Stomach (tissue), 19 donors: ENCODE results near the gene NDST1. TPM values are rescaled to one million over a fixed set of nuclear protein-coding genes. Genes with fewer than 3 reads are reported as not detected.

ENCODE experiments used
- DNase-seq, 2 donors: peaks; one replicate each; pipeline versions ENCODE4 v3.0.0 to v3.0.0-alpha.2; 2013 to 2019
- H3K27ac ChIP-seq, 5 donors: fragments of 200-600 bp in 4 of 5; sonication (generic) in 4 of 5; one replicate each; pipeline ENCODE4 v1.5.1; 2013 to 2019; ENCODE audit warnings: mild to moderate bottlenecking in 1 of 5, moderate library complexity in 1 of 5
- H3K27me3 ChIP-seq, 3 donors: fragments of 200-600 bp; sonication (generic); one replicate each; pipeline ENCODE4 v1.5.1; 2017 to 2019; ENCODE audit warnings: mixed run types in 1 of 3
- H3K36me3 ChIP-seq, 4 donors: fragments of 200-600 bp; sonication (generic); 1 replicate in 3 of 4; 2 replicates in 1 of 4; pipeline ENCODE4 v1.5.1; 2016 to 2019
- H3K4me1 ChIP-seq, 4 donors: fragments of 200-600 bp; sonication (generic); one replicate each; pipeline ENCODE4 v1.5.1; 2016 to 2019
- H3K4me3 ChIP-seq, 4 donors: fragments of 200-600 bp; sonication (generic) in 3 of 4; one replicate each; pipeline ENCODE4 v1.5.1; 2016 to 2019; ENCODE audit warnings: mild to moderate bottlenecking in 1 of 4
- H3K9me3 ChIP-seq, 4 donors: fragments of 200-600 bp; sonication (generic); one replicate each; pipeline ENCODE4 v1.5.1; 2016 to 2019
- CTCF ChIP-seq, 7 experiments: fragments of 450-650 bp in 4 of 7; fragments of 200-600 bp in 3 of 7; sonication (generic) in 3 of 7; IDR thresholded peaks; one replicate each; pipeline ENCODE4 v1.5.1; 2016 to 2019; ENCODE audit warnings: antibody characterized with exemption in 7 of 7, control low read depth in 2 of 7, mild to moderate bottlenecking in 1 of 7
- EP300 ChIP-seq: sonication (generic); formaldehyde crosslinking; IDR thresholded peaks from one replicate; pipeline ENCODE4 v1.6.1; 2017; ENCODE audit warnings: antibody characterized with exemption
- POLR2A ChIP-seq, 4 donors: fragments of 450-650 bp; IDR thresholded peaks; one replicate each; pipeline ENCODE4 v1.6.1; 2016; ENCODE audit warnings: antibody characterized with exemption in 4 of 4, control low read depth in 2 of 4, mild to moderate bottlenecking in 1 of 4, moderate library complexity in 1 of 4
- POLR2AphosphoS5 ChIP-seq, 3 donors: sonication (generic); formaldehyde crosslinking; IDR thresholded peaks; one replicate each; pipeline ENCODE4 v1.6.1; 2016; ENCODE audit warnings: antibody characterized with exemption in 3 of 3
- WGBS, 5 donors: extraction: QIAGEN DNeasy Blood & Tissue Kit in 3 of 5; methylation state at CpG; one replicate each; pipeline versions ENCODE4 v1.1.5 to v1.1.7; 2013 to 2018; 5-methylcytosine and 5-hydroxymethylcytosine counted together
- intact Hi-C: fragments of 100-400 bp; cut with DNase I; formaldehyde crosslinking; loops from one replicate; pipeline ENCODE4 v1.15.1; 2023; ENCODE audit warnings: low total_unique reads
- long read RNA-seq, 10 donors: transcript quantifications; one replicate each; lab custom pipeline, GENCODE V29; 2026
- polyA plus RNA-seq, 3 donors: library from polyadenylated mRNA; stranded (reverse); fragments of 200-250 nt; gene quantifications; one replicate each; pipeline ENCODE4 v1.2.3, GENCODE V29; 2013
- total RNA-seq, 5 donors: library from RNA; depleted of rRNA; stranded (reverse); fragments of >200 nt; gene quantifications; one replicate each; pipeline versions ENCODE4 v1.1.0 to v1.2.3, GENCODE V29; 2014 to 2016
- donor health status: healthy with polysubstance abuse.
- donor health status: Bipolar disorder and iron deficiency.
- donor health status: healthy.

Gene NDST1
- 10 to 100 TPM; 14.2 to 32.9 (median 21.6) TPM for total RNA-seq
- 10 to 100 TPM in 1 of 3 donors, 1 to 10 TPM in 2; 6.4 to 15.3 (median 7.2) TPM for polyA plus RNA-seq
- long read RNA-seq, donor 1, result 0 reads
- long read RNA-seq, donor 2, partial matches to known transcripts, result 0 of 1 reads
- long read RNA-seq, donor 2, other reads (novel, unspliced or antisense), result 0 of 1 reads
- long read RNA-seq, donor 3, partial matches to known transcripts, result 0 of 1 reads
- long read RNA-seq, donor 3, other reads (novel, unspliced or antisense), result 0 of 1 reads
- long read RNA-seq, donor 4, result 0 reads
- long read RNA-seq, donor 5, partial matches to known transcripts, result 5 of 7 reads
- long read RNA-seq, donor 5, other reads (novel, unspliced or antisense), result 0 of 7 reads
- long read RNA-seq, donor 6, partial matches to known transcripts, result 0 of 1 reads
- long read RNA-seq, donor 6, other reads (novel, unspliced or antisense), result 0 of 1 reads
- long read RNA-seq, donor 7, partial matches to known transcripts, result 0 of 1 reads
- long read RNA-seq, donor 7, other reads (novel, unspliced or antisense), result 0 of 1 reads
- long read RNA-seq, donor 8, result 0 reads
- long read RNA-seq, donor 9, result 0 reads
- long read RNA-seq, donor 10, result 0 reads

DNA sequence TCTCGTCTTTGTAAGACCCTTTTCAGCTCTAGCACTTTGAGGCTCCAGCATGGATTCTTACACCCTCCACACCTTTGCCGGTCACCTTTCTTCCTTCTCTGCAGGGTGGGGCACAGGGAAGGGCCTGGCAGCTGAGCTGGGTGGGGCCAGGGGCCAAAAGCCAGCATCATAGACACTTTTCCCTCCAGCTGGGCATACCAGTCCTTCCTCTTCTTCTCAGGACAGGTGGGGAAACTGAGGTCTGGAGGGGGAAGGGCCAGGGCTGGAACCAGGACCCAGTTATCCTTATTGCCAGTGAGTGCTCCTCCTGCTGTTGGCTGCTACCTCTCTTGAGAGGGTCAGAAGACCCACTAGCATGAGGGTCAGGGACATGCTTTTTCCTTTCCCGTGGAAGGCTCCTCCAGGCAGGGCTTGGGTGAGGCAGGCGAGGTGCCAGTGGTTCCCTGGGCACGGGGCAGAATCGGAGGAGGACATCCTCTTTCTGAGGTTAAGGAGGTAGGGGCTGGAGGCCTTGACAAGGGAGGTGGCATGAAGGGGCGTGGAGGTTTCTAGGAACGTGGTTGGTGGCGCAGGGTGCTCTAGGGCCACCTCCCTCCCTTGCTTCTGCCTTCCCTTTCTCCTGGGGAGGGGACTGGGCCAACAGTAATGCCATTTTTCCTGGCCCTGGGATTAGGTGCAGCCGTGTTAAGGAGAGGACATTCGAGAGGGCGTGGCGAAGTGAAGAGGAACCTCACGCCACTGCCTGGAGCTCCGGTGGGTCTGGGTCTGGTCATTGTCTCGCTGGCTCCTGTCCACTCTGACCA lies at the start of gene NDST1:
Gene NDST1, plus strand, starts transcription at position 658 of the 803 bp plus-strand sequence. CDS start 13,124 bp downstream, outside the sequence.
- H3K27ac ChIP-seq, result peak within 1 kb of the TSS; percentile 55 to 87 (median 82)
- no peaks in the 10 kb centered on the region for H3K36me3 ChIP-seq
- intact Hi-C loops, result no loop called here
- no peaks in the 10 kb centered on the region for H3K27me3 ChIP-seq
- 47 to 55% (median 53%) methylated on average over 15 to 16 of the region's 16 CpGs for WGBS, 5 donors
- peaks cover 86 to 100% (median 96%) of the 10 kb centered on the region in 4 donors for H3K4me1 ChIP-seq
- TF ChIP-seq POLR2AphosphoS5 (IDR thresholded peaks at IDR 0.05), result no peak
- no peak for TF ChIP-seq POLR2A (IDR thresholded peaks at IDR 0.05)
- TF ChIP-seq CTCF (IDR thresholded peaks at IDR 0.05), result no peak
- no peak for TF ChIP-seq EP300
- H3K4me3 ChIP-seq, result no peak within 1 kb of the TSS
- DNase-seq, result peak; percentile 40 to 62
- H3K9me3 ChIP-seq, result no peaks in the 10 kb centered on the region

- H3K27me3 ChIP-seq, result no peaks in the 10 kb centered on the region
- peak in 5 of 7 experiments; percentile 66 to 94 (median 89) for TF ChIP-seq CTCF (IDR thresholded peaks at IDR 0.05)
- no peak for TF ChIP-seq POLR2A (IDR thresholded peaks at IDR 0.05)
- TF ChIP-seq POLR2AphosphoS5 (IDR thresholded peaks at IDR 0.05), result peak in 1 of 3 donors; percentile 42
- WGBS, 5 donors, result 16 to 27% (median 22%) methylated on average over 22 to 36 of the region's 36 CpGs
- intact Hi-C loops, result loop anchor here (5.0 kb wide), 1 partner anchor 83 kb away; no protein-coding TSS in a partner anchor
- H3K27ac ChIP-seq, result peak overlapping the region in 2 of 5 donors; percentile 54
- peak; percentile 88 to 91 for DNase-seq
- H3K36me3 ChIP-seq, result no peaks in the 10 kb centered on the region
- H3K4me3 ChIP-seq, result peak overlapping the region; percentile 21 to 34 (median 30)
- H3K4me1 ChIP-seq, result peaks cover 0 to 25% (median 10%) of the 10 kb centered on the region in 4 donors
- no peaks in the 10 kb centered on the region for H3K9me3 ChIP-seq
These were observed 49.0 kb upstream of the NDST1 start for GRCh38 chr5:150458802-150459557.

- Histone ChIP-seq H3K4me1 (peaks cover 5 to 25% (median 10%) of the 10 kb centered on the region in 4 donors), H3K4me3 (no peak overlapping the region), H3K36me3 (no peaks in the 10 kb centered on the region), H3K27ac (peak overlapping the region in 1 of 5 donors; percentile 12), H3K27me3 (no peaks in the 10 kb centered on the region), H3K9me3 (no peaks in the 10 kb centered on the region)
- TF ChIP-seq POLR2A (IDR thresholded peaks at IDR 0.05) (no peak), CTCF (IDR thresholded peaks at IDR 0.05) (no peak), POLR2AphosphoS5 (IDR thresholded peaks at IDR 0.05) (no peak), EP300 (no peak)
- no peak for DNase-seq
- WGBS, 5 donors, result 56 to 82% (median 64%) methylated on average over 2 of the region's 2 CpGs
- intact Hi-C loops, result loop anchor here (5.0 kb wide), 1 partner anchor 62 kb away; no protein-coding TSS in a partner anchor
These were observed 47.1 kb upstream of the NDST1 start for GRCh38 chr5:150460781-150461180.
